Endothelial cell of umbilical vein (primary cell): ENCODE measurements around the gene KLHL1. TPM values are rescaled to one million over a fixed set of nuclear protein-coding genes. Genes with fewer than 3 reads are reported as not detected.

Source experiments
- BruUV-seq: library from RNA; stranded (reverse); fragments of 400-500 nt; replicated peaks from 2 replicates; lab custom pipeline; 2021; lab: Mats Ljungman, UMichigan
- CTCF ChIA-PET: fragments of 300-600, 350-600 bp; sonication (Branson Sonifier 250); formaldehyde crosslinking; loops from one replicate; lab custom pipeline; 2021; ENCODE audit warnings: antibody characterized with exemption, inconsistent platforms; lab: Charles Lee
- POLR2A ChIA-PET: fragments of 300-600, 350-600 bp; sonication (Branson Sonifier 250); formaldehyde crosslinking; loops from one replicate; lab custom pipeline; 2021; ENCODE audit warnings: antibody characterized with exemption, inconsistent platforms; lab: Charles Lee
- DNase-seq: peaks from one replicate; pipeline ENCODE4 v3.0.0-alpha.2; 2011; ENCODE audit warnings: low read depth, low spot score
- FAIRE-seq: peaks from 2 replicates; lab custom pipeline; 2011; peaks lifted over from hg19 to GRCh38; lab: Jason Lieb, UNC
- H2AFZ ChIP-seq: 2 replicates; pipeline ENCODE4 v1.6.0; 2012; ENCODE audit warnings: low read depth, low read length, control low read depth, inconsistent platforms
- H3K27ac ChIP-seq: 2 replicates; pipeline ENCODE4 v1.5.1; 2011; ENCODE audit warnings: low read depth, mild to moderate bottlenecking, control low read depth, low read length, moderate library complexity; ENCODE audit not compliant: insufficient read depth
- H3K27me3 ChIP-seq, 2 experiments: 2 replicates each; pipeline versions ENCODE4 v1.6.0 to v1.6.1; 2011; ENCODE audit warnings: low read length in 2 of 2, mixed read lengths in 1 of 2; ENCODE audit not compliant: control insufficient read depth in 2 of 2, insufficient read depth in 2 of 2
- H3K36me3 ChIP-seq, 2 experiments: 2 replicates in 1 of 2; 3 replicates in 1 of 2; pipeline ENCODE4 v1.5.1; 2011; ENCODE audit warnings: low read length in 2 of 2, mild to moderate bottlenecking in 1 of 2, moderate library complexity in 1 of 2; ENCODE audit not compliant: control insufficient read depth in 2 of 2, insufficient read depth in 2 of 2; ENCODE audit errors: extremely low read depth in 1 of 2
- H3K4me1 ChIP-seq: 3 replicates; pipeline ENCODE4 v1.5.1; 2011; ENCODE audit warnings: mild to moderate bottlenecking, low read length; ENCODE audit not compliant: control insufficient read depth, insufficient read depth; ENCODE audit errors: extremely low read depth
- H3K4me2 ChIP-seq: 2 replicates; pipeline ENCODE4 v1.6.1; 2011; ENCODE audit warnings: low read length, control low read depth, mixed read lengths; ENCODE audit not compliant: insufficient read depth
- H3K4me3 ChIP-seq, 3 experiments: fragments of 200-600 bp in 1 of 3; sonication (generic), shearing (Covaris generic) in 1 of 3; replicated peaks in 1 of 3; 2 replicates each; pipeline ENCODE4 v1.5.1; 2011 to 2016; ENCODE audit warnings: control low read depth in 3 of 3, low read length in 3 of 3, mild to moderate bottlenecking in 2 of 3, inconsistent platforms in 1 of 3, low read depth in 1 of 3, moderate library complexity in 1 of 3; ENCODE audit not compliant: insufficient read depth in 1 of 3
- H3K79me2 ChIP-seq: 2 replicates; pipeline ENCODE4 v1.6.0; 2012; ENCODE audit warnings: low read length, inconsistent platforms; ENCODE audit not compliant: control insufficient read depth, insufficient read depth
- H3K9ac ChIP-seq: replicated peaks from 2 replicates; pipeline ENCODE3; 2011; ENCODE audit warnings: low read length, control low read depth; ENCODE audit not compliant: insufficient read depth; ENCODE audit errors: extremely low read depth
- H3K9me1 ChIP-seq: replicated peaks from 3 replicates; pipeline ENCODE4 v1.6.0; 2011; ENCODE audit warnings: mild to moderate bottlenecking, low read length; ENCODE audit not compliant: control insufficient read depth, insufficient read depth; ENCODE audit errors: extremely low read depth
- H3K9me3 ChIP-seq: replicated peaks from 2 replicates; pipeline ENCODE4 v1.5.1; 2012; ENCODE audit warnings: low read length, inconsistent platforms; ENCODE audit not compliant: control insufficient read depth, insufficient read depth
- H4K20me1 ChIP-seq: replicated peaks from 2 replicates; pipeline ENCODE3; 2011; ENCODE audit warnings: mild to moderate bottlenecking, low read length; ENCODE audit not compliant: control insufficient read depth, insufficient read depth; ENCODE audit errors: extremely low read depth
- CTCF ChIP-seq, 2 donors: IDR thresholded peaks; 1 replicate in 1 of 2; 2 replicates in 1 of 2; pipeline ENCODE4 v1.5.1; 2011; ENCODE audit warnings: low read length in 2 of 2, mild to moderate bottlenecking in 2 of 2, moderate library complexity in 2 of 2, control low read depth in 1 of 2, inconsistent platforms in 1 of 2, low read depth in 1 of 2; ENCODE audit not compliant: insufficient read depth in 1 of 2; ENCODE audit errors: extremely low read depth in 1 of 2
- EZH2 ChIP-seq: IDR thresholded peaks from 2 replicates; pipeline ENCODE4 v1.6.1; 2012; ENCODE audit warnings: borderline replicate concordance, low read depth, mild to moderate bottlenecking, moderate library complexity, low read length, inconsistent platforms; ENCODE audit not compliant: severe bottlenecking
- FOS ChIP-seq: IDR thresholded peaks from 2 replicates; pipeline ENCODE4 v1.6.1; 2011; ENCODE audit warnings: mild to moderate bottlenecking, low read length, moderate library complexity, borderline replicate concordance; ENCODE audit not compliant: insufficient read depth
- GATA2 ChIP-seq: IDR thresholded peaks from 2 replicates; pipeline ENCODE4 v1.7.0; 2011; ENCODE audit warnings: low read depth, mild to moderate bottlenecking, moderate library complexity, mixed read lengths, low read length; ENCODE audit not compliant: insufficient read length, insufficient read depth
- JUN ChIP-seq: IDR thresholded peaks from 2 replicates; pipeline ENCODE4 v1.6.1; 2011; ENCODE audit warnings: borderline replicate concordance, low read depth; ENCODE audit not compliant: insufficient read length, insufficient read depth
- MAX ChIP-seq: IDR thresholded peaks from 2 replicates; pipeline ENCODE4 v1.6.1; 2011; ENCODE audit not compliant: insufficient read depth, insufficient read length
- MYC ChIP-seq: IDR thresholded peaks from one replicate; pipeline ENCODE4 v1.6.1; 2011; ENCODE audit warnings: mild to moderate bottlenecking, low read depth, low read length
- POLR2A ChIP-seq: IDR thresholded peaks from 2 replicates; pipeline ENCODE4 v1.6.1; 2012; ENCODE audit warnings: low read depth, mild to moderate bottlenecking, control low read depth, low read length
- POLR2AphosphoS5 ChIP-seq: IDR thresholded peaks from 2 replicates; pipeline ENCODE4 v1.6.1; 2012; ENCODE audit warnings: low read depth, mild to moderate bottlenecking, control low read depth, low read length, moderate library complexity; ENCODE audit not compliant: insufficient read depth
- dilution Hi-C: fragments of 300-500 bp; cut with MboI; formaldehyde crosslinking; loops from one replicate; pipeline ENCODE4 v1.15.0; 2019; ENCODE audit warnings: low sequenced_read_pairs; ENCODE audit not compliant: extremely low pct_ligation_motif_present
- intact Hi-C: fragments of 100-400 bp; cut with micrococcal nuclease; formaldehyde crosslinking; loops from one replicate; pipeline ENCODE4 v1.10.0; 2022
- polyA plus RNA-seq, 4 experiments: library from polyadenylated mRNA; depleted of rRNA in 3 of 4; stranded (reverse) in 3 of 4; unstranded in 1 of 4; fragments of >200 nt; gene quantifications; 2 replicates each; pipeline versions ENCODE4 v1.2.1 to v1.2.3, GENCODE V29; 2011 to 2012; ENCODE audit warnings: missing spikeins in 1 of 4
- total RNA-seq: library from RNA; stranded (reverse); gene quantifications from 2 replicates; pipeline ENCODE4 v1.2.3, GENCODE V29; 2021

The KLHL1 gene
- total and polyA plus RNA-seq, 2 donors (not counting 3 experiments of a cell fraction or from before 2014, with no cell fraction given): not detected

GRCh38 chr13:70107125-70107497 is 1.1 kb downstream of the KLHL1 start:
- Histone ChIP-seq H3K4me1 (no peaks in the 10 kb centered on the region), H3K4me3 (no peak overlapping the region), H3K27me3 (peaks cover 5 to 12% of the 10 kb centered on the region in 2 experiments), H3K79me2 (no peaks in the 10 kb centered on the region), H4K20me1 (no peaks in the 10 kb centered on the region), H3K27ac (no peak overlapping the region), H3K9me3 (no peaks in the 10 kb centered on the region), H2AFZ (no peak overlapping the region), H3K9ac (no peak overlapping the region), H3K4me2 (no peak overlapping the region), H3K36me3 (no peaks in the 10 kb centered on the region), H3K9me1 (no peaks in the 10 kb centered on the region)
- FAIRE-seq: no peak
- dilution Hi-C loops: no loop called here
- no peak for TF ChIP-seq CTCF (IDR thresholded peaks at IDR 0.05; ENCODE audit: extremely low read depth in 1 of 2, insufficient read depth in 1 of 2, low read depth in 1 of 2, low read length in 2 of 2)
- TF ChIP-seq MAX: no peak
- TF ChIP-seq POLR2AphosphoS5: no peak
- no peak for TF ChIP-seq JUN
- TF ChIP-seq MYC: no peak
- no peak for TF ChIP-seq GATA2
- TF ChIP-seq EZH2: no peak
- no peak for TF ChIP-seq FOS
- no peak for TF ChIP-seq POLR2A
- no peak for DNase-seq
- intact Hi-C loops: no loop called here
- ChIA-PET CTCF (no interaction called here), POLR2A (no interaction called here)
- no TSS peak for BruUV-seq
